Skin of body (tissue), 2 donors: Measurements from ENCODE around the gene GSK3B. TPM values are rescaled to one million over a fixed set of nuclear protein-coding genes. Genes with fewer than 3 reads are reported as not detected.
"Not testable (repeated sequence)": the region's sequence is repeated elsewhere in the genome, so short reads cannot be mapped to it uniquely, and the experiment has no call there.

ENCODE experiments used
- DNase-seq: peaks from one replicate; lab custom pipeline; 2025; lab: John Stamatoyannopoulos, UW
- total RNA-seq: library from RNA; depleted of rRNA; stranded (reverse); fragments of >200 nt; gene quantifications from one replicate; pipeline ENCODE4 v1.2.3, GENCODE V29; 2014

The GSK3B gene
- total RNA-seq, 1 donor from 2014 or later: 45.7 TPM

GRCh38 chr3:120053647-120054046 is 40.6 kb downstream of the GSK3B start:
- not testable (repeated sequence) for DNase-seq

GRCh38 chr3:120052677-120053076 is 41.6 kb downstream of the GSK3B start:
- no peak for DNase-seq

GRCh38 chr3:120052225-120052624 is 42.0 kb downstream of the GSK3B start:
- DNase-seq: no peak

- not testable (repeated sequence) for DNase-seq
Observed at GRCh38 chr3:120051570-120051969, 42.7 kb downstream of the GSK3B start.

GRCh38 chr3:120049881-120050539 is 44.2 kb downstream of the GSK3B start:
- no peak for DNase-seq

- DNase-seq: no peak
Observed at GRCh38 chr3:120049072-120049471, 45.2 kb downstream of the GSK3B start.

- no peak for DNase-seq
Observed at GRCh38 chr3:120048355-120049041, 45.7 kb downstream of the GSK3B start.

- no peak for DNase-seq
Observed at GRCh38 chr3:120047686-120048085, 46.6 kb downstream of the GSK3B start.

- DNase-seq: no peak
Observed at GRCh38 chr3:120040813-120041377, 53.4 kb downstream of the GSK3B start.

GRCh38 chr3:120039642-120040610 is 54.3 kb downstream of the GSK3B start:
- no peak for DNase-seq

GRCh38 chr3:120033596-120033995 is 60.7 kb downstream of the GSK3B start:
- DNase-seq: no peak

GRCh38 chr3:120031561-120031960 is 62.7 kb downstream of the GSK3B start:
- DNase-seq: no peak

- DNase-seq: no peak
Observed at GRCh38 chr3:120029749-120030148, 64.5 kb downstream of the GSK3B start.

GRCh38 chr3:120028271-120029047 is 65.8 kb downstream of the GSK3B start:
- no peak for DNase-seq

- no peak for DNase-seq
Observed at GRCh38 chr3:120027226-120027625, 67.0 kb downstream of the GSK3B start.

GRCh38 chr3:120025520-120025919 is 68.7 kb downstream of the GSK3B start:
- no peak for DNase-seq

- no peak for DNase-seq
Observed at GRCh38 chr3:120024103-120024502, 70.1 kb downstream of the GSK3B start.

GRCh38 chr3:120022729-120023128 is 71.5 kb downstream of the GSK3B start:
- DNase-seq: no peak

GRCh38 chr3:120021523-120021922 is 72.7 kb downstream of the GSK3B start:
- DNase-seq: no peak

GRCh38 chr3:120018299-120018698 is 75.9 kb downstream of the GSK3B start:
- no peak for DNase-seq

GRCh38 chr3:120017692-120018091 is 76.6 kb downstream of the GSK3B start:
- no peak for DNase-seq
